GM18517 (cell line): Measurements from ENCODE around the gene ULBP2.
"Not testable (repeated sequence)": the region's sequence is repeated elsewhere in the genome, so short reads cannot be mapped to it uniquely, and the experiment has no call there.

ENCODE experiments used
- ATAC-seq: cut with Tn5 transposase; IDR thresholded peaks from one replicate; pipeline ENCODE4 v1.9.1; 2021; ENCODE audit warnings: mild to moderate bottlenecking, moderate library complexity; ENCODE audit not compliant: unreplicated experiment

Gene ULBP2

GRCh38 chr6:149908480-149908879 is 33.3 kb upstream of the ULBP2 start:
- not testable (repeated sequence) for ATAC-seq

- ATAC-seq, result no peak
These were observed 31.9 kb upstream of the ULBP2 start for GRCh38 chr6:149909701-149910470.

- ATAC-seq, result no peak
These were observed 31.1 kb upstream of the ULBP2 start for GRCh38 chr6:149910721-149911151.

GRCh38 chr6:149912680-149913079 is 29.1 kb upstream of the ULBP2 start:
- ATAC-seq, result not testable (repeated sequence)

GRCh38 chr6:149913085-149913484 is 28.7 kb upstream of the ULBP2 start:
- no peak for ATAC-seq

- no peak for ATAC-seq
These were observed 28.1 kb upstream of the ULBP2 start for GRCh38 chr6:149913540-149914240.

- ATAC-seq, result no peak
These were observed 25.6 kb upstream of the ULBP2 start for GRCh38 chr6:149915970-149916865.

GRCh38 chr6:149917679-149918078 is 24.1 kb upstream of the ULBP2 start:
- no peak for ATAC-seq

GRCh38 chr6:149918151-149918905 is 23.5 kb upstream of the ULBP2 start:
- ATAC-seq, result no peak

- not testable (repeated sequence) for ATAC-seq
These were observed 22.5 kb upstream of the ULBP2 start for GRCh38 chr6:149919126-149919833.

- no peak for ATAC-seq
These were observed 22.0 kb upstream of the ULBP2 start for GRCh38 chr6:149919834-149920225.

- no peak for ATAC-seq
These were observed 20.5 kb upstream of the ULBP2 start for GRCh38 chr6:149921361-149921760.

GRCh38 chr6:149922091-149922490 is 19.7 kb upstream of the ULBP2 start:
- not testable (repeated sequence) for ATAC-seq

- no peak for ATAC-seq
These were observed 19.0 kb upstream of the ULBP2 start, which contains the start of gene RAET1G for GRCh38 chr6:149922642-149923326. Gene RAET1G, minus strand, starts transcription at chr6:149923121. Its CDS starts 111 bp downstream, at chr6:149923010.

GRCh38 chr6:149923327-149923986 is 18.4 kb upstream of the ULBP2 start:
- no peak for ATAC-seq

- ATAC-seq, result no peak
These were observed 17.4 kb upstream of the ULBP2 start for GRCh38 chr6:149924206-149924932.

- ATAC-seq, result no peak
These were observed 16.9 kb upstream of the ULBP2 start for GRCh38 chr6:149924933-149925252.
